DOHH2 (cell line): ENCODE results near the gene ALS2.

Source experiments
- EZH2phosphoT487 ChIP-seq: fragments of 200-600 bp; sonication (generic); IDR thresholded peaks from 2 replicates; pipeline ENCODE4 v1.6.1; 2017; ENCODE audit warnings: borderline replicate concordance, mild to moderate bottlenecking, antibody characterized with exemption, low read length, moderate library complexity, mixed read lengths
- TF ChIP-seq, protein P1 (sequence below): fragments of 200-600 bp; sonication (generic); IDR thresholded peaks from one replicate; pipeline ENCODE4 v1.5.1; 2014; ENCODE audit warnings: antibody characterized with exemption, mild to moderate bottlenecking, low read depth, low read length; ENCODE audit not compliant: poor library complexity, severe bottlenecking

DNA sequence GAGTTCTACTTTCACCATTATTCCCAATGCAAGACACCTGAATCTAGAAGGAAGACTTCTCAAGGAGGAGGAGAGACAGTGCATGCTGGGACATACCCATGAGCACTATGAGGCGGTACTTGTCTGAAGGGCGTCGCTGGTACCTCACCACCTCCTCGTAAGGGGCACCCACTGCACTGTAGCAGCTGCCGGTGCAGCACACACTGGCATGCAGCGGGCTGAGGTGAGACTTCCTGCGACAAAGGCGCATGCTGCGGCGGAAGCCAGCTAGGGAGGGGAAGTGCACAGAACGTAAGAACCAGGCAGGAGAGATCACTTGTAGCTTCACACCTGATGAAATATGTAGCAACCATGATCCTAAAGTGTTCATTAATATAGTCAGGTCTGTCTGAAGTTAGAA is 124.6 kb downstream of the ALS2 start:
- TF ChIP-seq, protein P1, sequence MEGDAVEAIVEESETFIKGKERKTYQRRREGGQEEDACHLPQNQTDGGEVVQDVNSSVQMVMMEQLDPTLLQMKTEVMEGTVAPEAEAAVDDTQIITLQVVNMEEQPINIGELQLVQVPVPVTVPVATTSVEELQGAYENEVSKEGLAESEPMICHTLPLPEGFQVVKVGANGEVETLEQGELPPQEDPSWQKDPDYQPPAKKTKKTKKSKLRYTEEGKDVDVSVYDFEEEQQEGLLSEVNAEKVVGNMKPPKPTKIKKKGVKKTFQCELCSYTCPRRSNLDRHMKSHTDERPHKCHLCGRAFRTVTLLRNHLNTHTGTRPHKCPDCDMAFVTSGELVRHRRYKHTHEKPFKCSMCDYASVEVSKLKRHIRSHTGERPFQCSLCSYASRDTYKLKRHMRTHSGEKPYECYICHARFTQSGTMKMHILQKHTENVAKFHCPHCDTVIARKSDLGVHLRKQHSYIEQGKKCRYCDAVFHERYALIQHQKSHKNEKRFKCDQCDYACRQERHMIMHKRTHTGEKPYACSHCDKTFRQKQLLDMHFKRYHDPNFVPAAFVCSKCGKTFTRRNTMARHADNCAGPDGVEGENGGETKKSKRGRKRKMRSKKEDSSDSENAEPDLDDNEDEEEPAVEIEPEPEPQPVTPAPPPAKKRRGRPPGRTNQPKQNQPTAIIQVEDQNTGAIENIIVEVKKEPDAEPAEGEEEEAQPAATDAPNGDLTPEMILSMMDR, result no peak
- no peak for TF ChIP-seq EZH2phosphoT487
